Skin of body (tissue), 2 donors: ENCODE results near the gene GRIA3. TPM values are rescaled to one million over a fixed set of nuclear protein-coding genes. Genes with fewer than 3 reads are reported as not detected.
"Not testable (repeated sequence)": the region's sequence is repeated elsewhere in the genome, so short reads cannot be mapped to it uniquely, and the experiment has no call there.

Experiments
- DNase-seq: peaks from one replicate; lab custom pipeline; 2025; lab: John Stamatoyannopoulos, UW
- total RNA-seq: library from RNA; depleted of rRNA; stranded (reverse); fragments of >200 nt; gene quantifications from one replicate; pipeline ENCODE4 v1.2.3, GENCODE V29; 2014

The GRIA3 gene
- total RNA-seq, 1 donor from 2014 or later = 7.3 TPM

DNA sequence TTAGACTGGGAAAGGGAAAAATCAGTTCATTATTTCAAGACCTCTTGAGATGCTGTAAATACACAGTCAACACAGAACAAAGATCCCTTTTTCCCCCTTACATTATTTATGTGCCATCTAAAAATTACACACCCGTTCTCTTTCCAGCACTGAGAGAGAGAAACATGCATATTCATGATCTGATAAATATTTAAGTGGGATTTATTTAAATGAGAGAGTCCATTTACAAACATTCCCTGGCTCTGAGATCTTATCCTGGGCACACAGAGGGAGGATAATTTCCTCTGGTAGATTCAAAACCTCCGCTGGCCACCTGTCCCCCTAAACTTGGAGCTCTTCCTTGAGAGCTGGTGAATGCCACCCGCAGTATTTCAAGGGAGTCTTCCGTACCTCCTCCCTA lies 88.6 kb downstream of the GRIA3 start:
- no peak for DNase-seq

DNA sequence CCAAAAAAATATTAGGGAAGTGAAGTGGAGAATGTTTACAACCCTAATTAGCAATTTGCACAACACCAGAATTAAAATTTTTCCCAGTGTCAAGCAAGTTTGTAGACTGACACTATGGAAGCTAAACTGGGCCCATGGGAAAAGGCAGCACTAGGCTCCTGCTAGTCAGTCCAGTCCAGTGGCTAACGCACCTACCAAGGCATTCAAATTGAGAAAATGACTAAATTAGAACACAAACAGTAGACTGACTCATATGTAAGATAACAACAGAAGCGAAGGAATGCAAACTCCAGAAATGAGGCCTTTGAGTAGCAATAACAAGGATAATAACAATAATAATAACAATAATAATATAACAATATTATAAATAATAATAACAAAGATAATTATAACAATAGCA lies 90.7 kb downstream of the GRIA3 start:
- DNase-seq = no peak

DNA sequence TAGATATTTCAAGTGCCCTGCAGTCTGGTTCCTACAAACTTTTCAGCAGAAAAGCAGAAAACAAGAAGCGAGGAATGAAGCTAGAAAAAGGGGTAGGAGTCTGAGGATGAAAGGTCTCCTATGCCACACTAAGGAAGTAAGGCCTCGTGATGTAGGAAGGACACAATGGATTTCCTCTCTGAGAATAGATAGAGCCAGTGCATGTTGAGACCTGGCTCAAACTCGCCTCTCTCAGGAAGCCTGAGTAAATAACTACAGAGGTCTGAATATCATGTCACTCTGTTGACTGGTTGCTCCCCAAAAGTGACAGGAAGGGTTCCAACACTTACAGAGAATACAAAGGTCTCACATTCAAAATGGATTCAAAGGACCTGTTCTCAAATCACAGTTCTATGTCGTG lies 93.3 kb downstream of the GRIA3 start:
- no peak for DNase-seq

DNA sequence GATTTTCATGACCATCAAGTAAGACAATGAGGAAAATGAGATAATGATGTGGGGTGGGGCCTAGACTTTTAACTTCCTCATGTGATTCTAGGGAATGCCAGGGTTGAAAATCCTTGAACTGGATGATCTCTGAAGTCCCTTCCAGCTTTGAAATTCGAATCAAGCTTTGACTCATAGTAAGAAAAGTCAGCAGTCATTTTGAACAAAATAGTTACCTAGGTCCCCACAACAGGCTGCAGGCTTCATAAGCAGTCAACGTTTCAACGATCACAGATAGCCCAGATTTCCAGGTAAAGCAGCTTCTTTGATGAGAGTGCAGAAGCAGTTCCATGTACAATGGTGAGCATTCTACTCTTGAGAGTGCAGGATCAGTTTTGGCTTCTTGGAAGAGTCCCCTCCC lies 93.7 kb downstream of the GRIA3 start:
- no peak for DNase-seq

DNA sequence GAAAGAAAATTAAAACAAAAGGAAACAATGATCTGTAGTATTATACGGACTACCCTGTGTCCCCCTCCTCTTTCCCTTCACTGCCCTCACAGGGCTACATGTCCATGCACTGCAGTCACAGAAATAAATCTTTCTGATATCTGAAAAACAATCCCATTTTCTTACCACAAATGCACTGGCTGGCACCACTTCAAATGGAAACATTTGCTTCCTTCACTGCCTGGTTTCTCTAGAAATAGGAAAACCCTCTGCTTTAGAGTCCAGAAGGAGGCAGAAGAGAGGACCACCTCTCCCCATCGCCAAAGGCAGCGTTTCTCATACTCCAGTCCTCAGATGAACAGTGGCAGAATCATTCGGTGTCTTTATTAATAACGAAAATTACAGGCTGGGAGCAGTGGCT lies 98.2 kb downstream of the GRIA3 start:
- DNase-seq = no peak

DNA sequence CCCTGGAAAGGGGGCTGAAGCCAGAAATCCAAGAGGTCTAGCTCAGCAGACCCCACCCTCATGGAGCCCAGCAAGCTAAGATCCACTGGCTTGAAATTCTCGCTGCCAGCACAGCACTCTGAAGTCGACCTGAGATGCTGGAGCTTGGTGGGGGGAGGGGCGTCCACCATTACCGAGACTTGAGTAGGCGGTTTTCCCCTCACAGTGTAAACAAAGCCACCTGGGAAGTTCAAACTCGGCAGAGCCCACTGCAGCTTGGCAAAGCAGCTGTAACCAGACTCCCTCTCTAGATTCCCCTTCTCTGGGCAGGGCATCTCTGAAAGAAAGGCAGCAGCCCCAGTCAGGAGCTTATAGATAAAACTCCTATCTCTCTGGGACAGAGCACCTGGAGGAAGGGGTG lies 99.3 kb downstream of the GRIA3 start:
- not testable (repeated sequence) for DNase-seq

DNA sequence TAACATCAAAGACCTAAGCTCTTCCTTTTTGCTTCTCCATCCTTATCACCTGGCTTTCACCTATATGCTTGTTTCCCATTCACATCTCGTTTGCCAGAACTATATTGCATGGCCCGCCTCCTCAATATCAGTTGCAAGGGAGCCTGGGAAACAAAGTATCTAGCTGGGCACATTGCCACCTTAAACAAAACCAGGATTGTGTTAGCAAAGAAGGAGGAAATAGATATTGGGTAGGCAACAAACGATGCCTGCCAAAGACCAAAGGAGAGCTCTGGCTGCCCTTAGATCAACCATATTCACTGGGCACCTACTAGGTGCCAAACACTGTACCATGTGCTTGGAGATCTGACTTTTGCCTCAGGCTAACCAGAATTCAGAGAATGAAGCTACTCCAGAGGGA lies 107.5 kb downstream of the GRIA3 start:
- no peak for DNase-seq

DNA sequence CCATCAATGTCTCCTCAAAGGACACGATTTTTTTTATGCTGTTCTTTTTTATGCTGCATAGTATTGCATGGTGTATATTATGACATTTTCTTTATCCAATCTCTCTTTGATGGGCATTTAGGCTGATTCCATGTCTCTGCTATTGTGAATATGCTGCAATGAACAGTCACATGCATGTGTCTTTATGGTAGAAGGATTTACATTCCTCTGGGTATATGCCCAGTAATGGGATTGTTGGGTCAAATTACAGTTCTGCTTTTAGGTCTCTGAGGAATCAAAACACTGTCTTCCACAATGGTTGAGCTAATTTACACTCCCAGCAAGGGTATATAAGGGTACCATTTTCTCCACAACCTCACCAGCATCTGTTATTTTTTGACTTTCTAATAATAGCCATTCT lies 113.9 kb downstream of the GRIA3 start:
- DNase-seq = no peak

DNA sequence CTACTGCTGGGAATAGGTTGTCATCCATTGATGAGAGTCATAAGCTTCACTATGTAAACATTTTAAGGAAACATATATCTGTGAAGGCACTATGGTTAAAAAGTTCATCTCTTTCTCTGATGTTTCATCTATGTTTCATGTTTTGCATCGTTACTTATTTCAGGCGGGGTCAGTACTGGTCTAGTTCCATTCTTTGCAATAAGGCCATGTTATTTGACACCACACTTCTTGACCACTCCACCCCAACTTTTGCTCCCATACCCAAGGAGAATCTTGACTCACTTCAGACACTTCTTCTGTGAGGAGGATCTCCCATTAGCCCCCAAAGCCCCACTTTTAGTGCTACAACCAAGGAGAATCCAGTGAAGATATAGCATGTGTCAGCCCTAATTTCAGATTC lies 119.4 kb downstream of the GRIA3 start:
- DNase-seq = no peak

DNA sequence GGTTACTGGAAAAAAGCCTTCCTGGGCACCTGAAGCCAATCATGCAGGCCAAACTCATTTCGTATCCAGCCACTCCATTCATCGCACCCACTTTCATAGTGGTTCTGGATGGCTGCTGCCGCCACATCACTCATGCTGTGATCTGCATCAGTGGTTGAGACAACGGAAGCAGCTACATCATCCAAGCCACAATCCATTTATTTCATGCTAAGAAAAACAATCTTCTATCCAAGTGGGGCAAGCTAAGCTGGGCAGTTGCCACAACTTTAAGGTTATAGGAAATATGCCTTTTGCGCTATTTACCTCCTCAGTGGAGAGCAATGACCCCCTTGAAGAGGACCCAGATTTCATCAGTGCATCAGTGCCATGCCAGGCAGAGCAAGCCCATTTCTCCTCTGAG lies 124.6 kb downstream of the GRIA3 start:
- no peak for DNase-seq

DNA sequence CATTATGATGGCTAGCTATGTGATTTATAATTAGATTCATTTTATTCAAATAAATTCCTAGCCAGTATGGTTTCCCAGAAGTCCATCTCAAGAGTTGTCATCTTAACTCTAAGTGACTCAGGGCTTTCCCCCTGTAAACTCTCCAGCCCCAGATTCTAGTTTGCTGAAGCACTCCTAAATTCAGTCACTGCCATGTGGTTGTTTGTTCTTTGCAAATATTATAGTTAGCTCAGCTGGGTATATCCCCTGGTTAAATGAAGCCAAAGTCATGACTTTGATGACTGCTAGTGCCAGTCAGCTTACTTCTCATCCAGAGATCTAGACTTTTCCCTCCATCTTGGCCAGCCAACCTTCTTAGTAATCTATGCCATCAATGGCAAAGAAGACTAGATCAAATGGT lies 126.0 kb downstream of the GRIA3 start:
- DNase-seq = no peak

DNA sequence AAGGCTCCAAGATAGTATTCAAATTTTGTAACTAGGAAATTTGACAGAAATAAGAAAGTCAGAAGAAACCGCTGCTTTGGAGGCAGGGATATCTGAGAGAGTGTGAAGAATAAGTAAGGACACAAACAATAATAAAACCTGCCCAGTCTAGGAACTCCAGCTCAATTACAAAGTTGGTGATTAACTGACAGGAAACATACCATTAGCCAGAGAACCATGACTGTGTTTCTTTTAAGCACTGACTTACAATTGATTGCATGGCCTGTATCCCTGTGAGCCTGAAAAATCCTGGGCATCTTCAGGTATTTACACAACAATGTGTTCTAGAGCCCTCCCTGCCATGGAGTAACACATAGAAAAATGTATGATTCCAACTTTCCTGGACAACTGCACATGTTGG lies 127.4 kb downstream of the GRIA3 start:
- DNase-seq = no peak

DNA sequence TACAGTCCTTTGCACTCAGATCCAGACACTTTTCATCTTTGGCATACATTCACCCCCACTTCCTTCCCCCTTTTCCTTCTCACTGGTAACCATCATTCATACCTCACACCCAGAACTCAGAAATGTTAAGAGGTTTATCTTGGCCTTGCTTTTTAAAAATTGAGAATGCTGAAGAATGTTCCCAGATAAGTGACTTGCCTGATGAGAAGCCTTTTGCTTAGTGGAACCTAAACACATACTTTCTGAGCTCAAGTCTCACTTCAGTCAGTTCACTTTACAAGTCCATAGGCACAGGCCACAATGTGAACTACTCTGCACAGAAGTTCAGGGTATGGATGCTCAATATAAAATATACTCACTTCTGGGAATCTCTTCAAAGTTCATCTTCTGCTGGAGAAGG lies 129.4 kb downstream of the GRIA3 start:
- DNase-seq = no peak

DNA sequence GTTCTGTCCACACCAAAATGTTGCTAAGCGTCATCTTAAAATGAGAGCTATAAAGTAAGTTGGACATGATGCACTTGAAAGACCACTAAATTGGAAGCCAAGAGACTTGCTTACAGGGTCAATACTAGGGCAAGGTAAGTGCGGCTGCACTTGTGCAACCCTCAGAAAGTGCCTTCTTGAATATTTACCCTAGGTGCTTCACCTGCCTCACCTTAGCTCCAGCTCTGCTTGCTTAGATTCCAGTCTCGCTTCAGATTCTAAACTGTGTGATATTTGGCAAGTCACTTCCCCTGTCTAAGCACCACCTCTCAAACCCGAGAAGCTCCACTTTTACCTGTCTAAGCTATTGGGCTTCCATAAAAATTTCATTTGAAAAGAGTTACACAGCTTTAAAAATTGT lies 136.5 kb downstream of the GRIA3 start:
- no peak for DNase-seq

DNA sequence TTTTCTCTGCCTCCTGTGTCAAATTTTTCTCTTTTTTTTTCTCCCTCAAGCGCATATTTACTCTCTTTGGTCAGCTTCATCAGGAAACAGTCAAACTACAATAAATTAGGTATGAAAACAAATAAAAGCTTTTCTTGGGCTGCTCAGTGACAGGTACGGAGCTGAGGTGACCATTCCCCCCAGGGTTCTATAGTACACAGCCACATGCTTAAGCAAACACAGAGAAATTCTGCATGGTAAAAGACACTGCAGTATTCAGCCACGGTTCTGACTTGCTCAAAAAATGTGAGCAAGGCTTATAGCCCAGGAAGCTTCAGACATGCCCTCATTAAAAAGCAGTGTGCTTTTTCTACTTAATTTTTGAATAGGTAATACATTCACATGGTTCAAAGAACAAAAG lies 138.5 kb downstream of the GRIA3 start:
- DNase-seq = no peak

DNA sequence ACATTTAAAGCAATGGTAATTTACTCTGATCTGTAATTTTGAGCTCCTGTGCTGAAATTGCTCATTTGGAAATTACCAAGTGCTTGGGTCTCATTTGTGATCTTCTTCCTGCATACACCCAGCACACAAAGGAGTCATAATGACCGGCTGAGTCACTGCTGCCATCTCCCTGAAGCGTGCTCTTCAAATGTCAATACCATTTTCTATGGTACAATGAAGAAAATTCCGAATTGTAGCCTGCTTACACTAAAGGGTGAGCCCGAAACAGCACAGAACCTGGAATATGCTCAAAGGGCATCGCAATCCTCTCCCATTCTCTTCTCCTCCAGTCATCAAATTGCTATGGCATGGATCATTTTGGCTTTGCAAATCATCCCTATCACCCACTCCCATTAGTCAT lies 140.5 kb downstream of the GRIA3 start:
- DNase-seq = no peak

DNA sequence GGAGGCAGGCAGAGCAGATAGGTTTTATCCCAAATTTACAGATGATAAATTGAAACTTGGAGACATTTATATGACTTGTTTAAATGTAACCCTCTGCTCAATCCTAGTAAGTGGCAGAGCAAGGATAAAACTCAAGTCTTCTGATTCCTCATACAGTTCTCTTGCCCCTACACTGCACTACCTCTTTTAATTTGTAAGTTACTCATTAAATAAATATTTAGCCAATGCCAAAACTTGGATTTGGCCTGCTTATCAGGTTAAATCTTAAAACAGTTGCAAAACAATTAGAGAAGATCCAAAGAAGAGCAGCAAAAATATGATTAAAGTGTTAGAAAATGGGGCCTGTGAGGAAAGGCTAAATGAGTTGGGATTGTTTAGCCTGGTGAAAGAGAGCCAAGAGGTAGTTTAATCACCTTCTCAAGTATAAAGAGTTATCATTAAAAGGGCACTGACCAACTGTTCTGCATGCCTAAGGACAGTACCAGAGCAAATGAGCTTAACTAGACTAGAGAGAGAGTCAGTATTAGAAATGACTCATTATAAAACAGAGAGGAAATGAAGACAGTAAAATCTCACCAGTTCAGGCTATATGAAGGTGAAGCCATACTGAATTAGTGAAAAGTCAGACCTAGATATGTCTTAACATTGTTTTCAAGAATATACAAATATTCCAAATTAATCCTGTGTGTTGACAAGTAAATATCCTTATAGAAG lies 146.3 kb downstream of the GRIA3 start:
- DNase-seq = no peak

DNA sequence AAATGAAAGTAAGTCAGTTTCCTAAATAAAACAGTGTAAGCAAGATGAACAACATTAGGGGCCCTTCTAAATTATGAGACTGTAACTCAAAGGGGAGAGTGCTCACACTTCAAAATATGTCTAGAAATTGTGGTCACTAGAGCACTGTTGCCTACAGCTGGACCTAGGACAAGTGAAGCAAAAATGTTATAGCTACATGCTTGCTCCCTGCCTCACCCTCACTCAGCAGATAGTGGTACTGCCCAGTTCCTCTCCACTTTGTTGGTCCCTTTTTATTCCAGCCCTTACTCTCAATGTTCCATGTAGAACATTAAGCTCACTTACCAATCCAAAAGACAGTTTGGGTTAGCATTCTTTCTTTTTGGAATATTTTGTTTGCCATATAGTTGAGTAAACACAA lies 147.3 kb downstream of the GRIA3 start:
- DNase-seq = no peak

DNA sequence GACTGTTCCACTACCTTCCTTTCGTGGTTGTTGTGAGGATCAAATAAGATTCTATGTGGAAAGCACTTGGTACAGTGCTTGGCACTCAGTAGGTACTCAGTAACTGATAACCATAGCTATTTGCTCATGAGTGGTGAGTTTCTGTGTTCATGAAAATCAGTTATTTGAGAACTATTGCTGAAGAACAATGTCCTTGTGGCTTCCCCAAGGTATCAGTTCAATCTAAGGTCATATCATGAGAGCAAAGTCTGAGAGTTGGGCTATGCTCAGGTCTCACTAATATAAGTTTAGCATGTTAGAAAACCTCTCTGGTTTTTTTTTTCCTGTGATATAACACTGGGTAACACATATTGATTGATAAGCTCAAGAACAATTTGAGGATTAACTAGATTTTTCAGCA lies 147.8 kb downstream of the GRIA3 start:
- DNase-seq = no peak

DNA sequence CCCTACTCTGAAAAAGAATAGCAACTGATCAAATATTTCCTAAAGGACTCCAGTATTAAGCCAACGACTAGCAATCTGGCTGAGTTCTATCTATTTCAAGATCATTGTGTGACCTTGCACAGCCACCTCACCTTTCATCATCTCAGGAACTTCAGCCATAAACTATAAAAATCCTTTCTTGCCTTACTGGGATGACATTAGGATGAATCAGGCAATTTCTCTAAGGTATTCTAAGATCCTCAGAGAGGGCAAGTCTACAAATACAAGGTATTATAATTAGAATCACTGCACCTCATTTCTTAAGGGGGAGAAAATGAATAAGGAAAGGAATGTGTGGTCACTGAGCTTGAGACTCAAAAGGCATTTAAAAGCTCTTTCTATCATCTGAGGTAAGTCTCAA lies 152.6 kb downstream of the GRIA3 start:
- no peak for DNase-seq

DNA sequence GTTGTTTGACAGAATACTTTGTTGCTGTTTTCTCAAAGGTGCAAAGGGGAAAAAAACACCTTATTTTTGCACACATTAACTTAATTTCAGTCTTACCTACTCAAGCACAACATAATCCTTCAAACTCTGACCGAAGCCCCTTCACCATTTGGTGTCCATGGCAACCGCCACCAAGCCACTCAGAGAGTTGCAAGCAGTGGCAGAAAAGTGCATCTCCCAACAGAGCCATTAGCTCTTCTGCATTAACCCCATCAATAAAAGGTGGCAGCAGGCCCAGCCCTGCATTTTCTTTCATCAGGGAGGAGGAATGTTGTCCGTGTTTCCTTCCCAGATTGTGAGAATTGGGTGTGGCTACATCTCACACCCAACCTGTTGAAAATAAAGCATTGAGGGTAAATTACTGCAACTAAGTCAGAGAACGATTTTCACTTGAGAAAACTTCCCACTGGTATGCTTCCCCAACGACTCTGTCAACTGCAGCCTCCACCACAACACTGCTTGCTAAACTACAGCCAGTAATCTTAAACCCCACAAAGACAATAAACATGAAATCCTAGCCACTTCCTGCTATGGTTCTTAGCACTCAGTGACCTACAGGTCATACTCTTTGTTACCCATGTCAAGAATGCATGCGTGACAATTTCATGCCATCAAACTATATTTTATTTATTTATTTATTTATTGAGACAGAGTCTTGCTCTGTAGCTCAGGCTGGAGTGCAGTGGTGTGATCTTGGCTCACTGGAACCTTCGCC lies 154.0 kb downstream of the GRIA3 start:
- DNase-seq = no peak

DNA sequence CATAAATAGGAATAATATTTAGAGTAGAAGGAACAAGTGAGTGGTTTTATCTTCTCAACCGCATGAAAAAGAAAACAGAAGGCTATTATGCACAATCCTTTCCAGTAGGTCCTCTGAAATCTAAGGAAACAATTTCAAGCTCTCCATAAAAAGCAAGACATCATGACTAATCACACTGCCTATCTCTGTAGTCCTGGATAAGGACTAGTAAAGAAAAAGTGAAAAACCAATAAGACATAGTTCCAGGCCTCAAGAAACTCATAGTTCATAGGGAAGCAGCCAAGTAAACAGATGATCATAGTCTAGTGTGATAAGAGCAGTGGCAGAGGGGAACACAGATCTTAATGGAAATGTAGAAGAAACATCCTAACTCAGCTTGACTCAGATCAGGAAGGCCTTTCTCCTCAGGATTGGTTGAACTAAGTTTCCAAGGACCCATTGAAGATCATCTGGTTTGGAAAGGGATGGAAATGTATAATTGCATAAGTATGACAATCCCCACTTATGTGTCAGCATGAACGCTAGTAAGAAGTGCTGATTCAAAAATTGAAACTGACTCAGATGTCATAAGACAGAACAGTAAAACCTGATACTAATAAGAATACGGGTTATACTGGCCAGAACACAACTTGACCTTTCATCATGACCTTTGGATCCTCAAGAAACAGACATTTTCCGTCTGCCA lies 155.3 kb downstream of the GRIA3 start:
- DNase-seq = no peak

DNA sequence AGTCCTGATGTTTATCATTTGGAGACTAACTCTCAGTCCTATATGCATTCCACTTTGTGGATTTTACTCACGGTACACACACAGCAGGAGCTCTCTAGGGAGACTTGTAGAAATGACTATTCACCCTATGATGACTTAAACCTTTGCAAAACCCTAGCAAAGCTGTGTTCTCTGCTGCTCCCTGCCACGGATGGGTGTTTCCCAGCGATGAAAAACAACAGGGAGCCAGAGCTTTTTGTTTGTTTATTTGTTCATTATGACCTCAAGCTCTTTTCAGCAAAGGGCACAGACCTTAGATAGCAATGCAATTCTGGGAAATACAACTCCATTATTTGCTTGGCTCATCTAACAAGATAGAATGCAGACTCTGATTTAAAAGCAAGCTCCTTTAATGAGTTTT lies 156.6 kb downstream of the GRIA3 start:
- no peak for DNase-seq
